Tibial nerve (tissue), 4 donors: Measurements from ENCODE around the gene ZNF837.

Experiments used
- CTCF ChIP-seq, 5 experiments: fragments of 200-600 bp in 3 of 5; fragments of 450-650 bp in 2 of 5; sonication (generic) in 3 of 5; IDR thresholded peaks; one replicate each; pipeline ENCODE4 v1.5.1; 2016 to 2019; ENCODE audit warnings: antibody characterized with exemption in 5 of 5, mild to moderate bottlenecking in 3 of 5, moderate library complexity in 2 of 5
- EP300 ChIP-seq, 2 donors: sonication (generic); formaldehyde crosslinking; IDR thresholded peaks; one replicate each; pipeline ENCODE4 v1.6.1; 2017; ENCODE audit warnings: antibody characterized with exemption in 2 of 2, mild to moderate bottlenecking in 1 of 2
- POLR2A ChIP-seq, 2 donors: fragments of 450-650 bp; IDR thresholded peaks; one replicate each; pipeline ENCODE4 v1.6.1; 2017; ENCODE audit warnings: antibody characterized with exemption in 2 of 2, mild to moderate bottlenecking in 2 of 2, moderate library complexity in 2 of 2

DNA sequence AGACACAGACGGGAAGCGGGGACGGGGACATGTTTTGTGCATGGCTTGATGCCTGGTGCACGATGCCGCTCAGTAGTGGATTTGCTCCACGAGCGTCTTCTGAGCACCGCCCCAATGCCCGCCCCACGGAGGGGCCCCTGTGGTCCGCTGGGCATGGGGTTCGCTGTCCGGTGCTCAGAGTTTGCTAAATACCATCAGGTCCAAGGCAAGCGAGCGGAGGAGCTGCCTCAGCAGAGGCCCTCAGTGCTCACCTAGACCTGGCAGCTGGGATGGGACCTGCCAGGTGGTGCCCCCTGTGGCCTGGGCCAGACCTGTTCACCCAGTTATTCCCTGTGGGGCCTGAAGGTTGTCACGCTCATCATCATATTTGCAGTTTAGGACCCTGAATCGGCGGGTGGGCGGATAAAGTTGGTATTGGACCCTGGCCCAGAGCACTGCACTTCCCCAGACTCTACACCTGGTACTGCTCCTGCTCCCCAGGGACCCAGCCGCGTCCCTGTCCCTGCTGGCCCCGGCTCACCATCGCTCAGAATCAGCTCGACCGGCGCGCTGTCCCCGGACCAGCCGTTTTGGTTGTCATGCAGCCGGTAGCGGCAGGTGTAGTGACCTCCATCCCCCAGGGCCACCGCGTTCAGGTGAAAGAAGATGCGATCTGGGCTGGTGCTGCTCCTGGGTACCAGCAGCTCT lies 29.8 kb downstream of the ZNF837 start:
- TF ChIP-seq POLR2A (IDR thresholded peaks at IDR 0.05) (no peak), CTCF (IDR thresholded peaks at IDR 0.05) (no peak), EP300 (IDR thresholded peaks at IDR 0.05) (no peak)
